IMR-90 (cell line): ENCODE measurements around the gene KRT222. TPM values are rescaled to one million over a fixed set of nuclear protein-coding genes. Genes with fewer than 3 reads are reported as not detected.

Experiments
- CEBPB ChIP-seq: IDR thresholded peaks from 2 replicates; pipeline ENCODE4 v1.6.1; 2012; ENCODE audit warnings: low read depth, low read length, improper control_type of control experiment
- CTCF ChIP-seq: conservative IDR thresholded peaks from 2 replicates; pipeline ENCODE4 v1.5.1; 2012; ENCODE audit warnings: mild to moderate bottlenecking, low read depth, low read length, improper control_type of control experiment
- USF2 ChIP-seq: fragments of 150-350 bp; IDR thresholded peaks from 2 replicates; pipeline ENCODE4 v1.6.1; 2017; ENCODE audit warnings: mild to moderate bottlenecking, antibody characterized with exemption, low read length, low read depth
- polyA plus RNA-seq, 3 experiments: library from polyadenylated mRNA; depleted of rRNA; stranded (reverse); fragments of >200 nt; gene quantifications; 2 replicates each; pipeline ENCODE4 v1.2.3, GENCODE V29; 2012; ENCODE audit warnings: low replicate concordance in 1 of 3
- total RNA-seq: library from RNA; depleted of rRNA; stranded (reverse); fragments of >200 nt; gene quantifications from 2 replicates; pipeline ENCODE4 v1.2.3, GENCODE V29; 2012

The KRT222 gene
- total and polyA plus RNA-seq, 2 of the 4 experiments (the other 2 are of a cell fraction), result not detected

GRCh38 chr17:40614431-40615067 is 50.4 kb downstream of the KRT222 start (continued):
- TF ChIP-seq CTCF (no peak), CEBPB (no peak), USF2 (no peak)
